Measurements from ENCODE around the gene FAF1.

- TF ChIP-seq POLR2A (IDR thresholded peaks at IDR 0.05) (peak; percentile 57 to 75), CTCF (IDR thresholded peaks at IDR 0.05 in 4 of 5, conservative IDR thresholded peaks at IDR 0.05 in 1 of 5) (no peak)
These were observed 9.8 kb upstream of the FAF1 start, which contains the start of gene CDKN2C for GRCh38 chr1:50969611-50970508.
